ENCODE results near the gene OVOL1.

Gene OVOL1

GRCh38 chr11:65778431-65778900, 8.4 kb upstream of the OVOL1 start:
- no peak for DNase-seq

- DNase-seq = no peak
These were observed 7.8 kb upstream of the OVOL1 start for GRCh38 chr11:65778901-65779668.

- DNase-seq = no peak
These were observed 7.3 kb upstream of the OVOL1 start for GRCh38 chr11:65779669-65779918.

GRCh38 chr11:65779919-65780769, 6.7 kb upstream of the OVOL1 start:
- peak; percentile 92 to 97 (median 95) for DNase-seq

GRCh38 chr11:65780770-65781151, 6.1 kb upstream of the OVOL1 start, which contains the start of gene AP5B1:
Gene AP5B1, minus strand, starts transcription at chr11:65780976. Its CDS starts 385 bp downstream, at chr11:65780591.
- DNase-seq = peak; percentile 79 to 94 (median 91)

GRCh38 chr11:65781152-65781961, 5.5 kb upstream of the OVOL1 start:
- DNase-seq = peak; percentile 32 to 73 (median 51)

GRCh38 chr11:65781962-65782815, 4.7 kb upstream of the OVOL1 start:
- no peak for DNase-seq

GRCh38 chr11:65782816-65783228, 4.0 kb upstream of the OVOL1 start:
- no peak for DNase-seq

- DNase-seq = no peak
These were observed 1.4 kb upstream of the OVOL1 start for GRCh38 chr11:65785319-65786007.

GRCh38 chr11:65786008-65786785, 666 bp upstream of the OVOL1 start:
- peak in 1 of 3 donors; percentile 46 for DNase-seq

- peak in 1 of 3 donors; percentile 43 for DNase-seq
These were observed 1.1 kb downstream of the OVOL1 start for GRCh38 chr11:65787649-65788622.

- no peak for DNase-seq
These were observed 2.0 kb downstream of the OVOL1 start for GRCh38 chr11:65788821-65789220.

- DNase-seq = no peak
These were observed 2.6 kb downstream of the OVOL1 start for GRCh38 chr11:65789230-65790103.

GRCh38 chr11:65790104-65790901, 3.4 kb downstream of the OVOL1 start:
- no peak for DNase-seq

- DNase-seq = no peak
These were observed 4.2 kb downstream of the OVOL1 start for GRCh38 chr11:65790902-65791650.

- peak; percentile 83 to 86 (median 85) for DNase-seq
These were observed 4.9 kb downstream of the OVOL1 start for GRCh38 chr11:65791719-65792213.

- no peak for DNase-seq
These were observed 5.6 kb downstream of the OVOL1 start for GRCh38 chr11:65792456-65792855.

Measured in suppressor macrophage treated with lipopolysaccharide for 1 hour (primary cell).